HG03025 (cell line): Measurements from ENCODE around the gene C19orf44.
A peak's percentile ranks its signal among the peaks of the same experiment; 100 is the strongest.
"Not testable (repeated sequence)": the region's sequence is repeated elsewhere in the genome, so short reads cannot be mapped to it uniquely, and the experiment has no call there.

ENCODE experiments used
- ATAC-seq: cut with Tn5 transposase; IDR thresholded peaks from one replicate; pipeline ENCODE4 v1.9.1; 2021; ENCODE audit warnings: mild to moderate bottlenecking, moderate library complexity; ENCODE audit not compliant: unreplicated experiment, low FRiP score

Gene C19orf44

DNA sequence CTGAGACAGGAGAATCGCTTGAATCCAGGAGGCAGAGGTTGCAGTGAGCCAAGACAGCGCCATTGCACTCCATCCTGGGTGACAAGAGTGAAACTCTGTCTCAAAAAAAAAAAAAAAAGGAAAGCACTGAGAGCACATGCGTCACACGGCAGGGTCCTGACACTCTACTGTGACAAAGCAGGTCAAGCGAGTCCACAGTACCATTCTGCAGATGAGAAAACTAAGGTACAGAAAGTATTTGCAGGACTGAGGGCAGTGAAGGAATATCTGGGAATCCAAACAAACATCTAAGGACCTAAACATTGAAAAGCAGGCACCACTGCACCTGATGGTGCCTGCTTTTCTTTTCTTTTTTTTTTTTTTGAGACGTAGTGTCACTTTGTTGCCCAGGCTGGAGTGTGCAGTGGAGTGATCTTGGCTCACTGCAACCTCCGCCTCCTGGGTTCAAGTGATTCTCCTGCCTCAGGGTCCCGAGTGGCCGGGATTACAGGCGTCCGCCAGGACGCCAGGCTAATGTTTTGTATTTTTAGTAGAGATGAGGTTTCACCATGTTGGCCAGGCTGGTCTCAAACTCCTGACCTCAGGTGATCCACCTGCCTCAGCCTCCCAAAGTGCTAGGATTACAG, 29.3 kb upstream of the C19orf44 start:
- ATAC-seq, result not testable (repeated sequence)

DNA sequence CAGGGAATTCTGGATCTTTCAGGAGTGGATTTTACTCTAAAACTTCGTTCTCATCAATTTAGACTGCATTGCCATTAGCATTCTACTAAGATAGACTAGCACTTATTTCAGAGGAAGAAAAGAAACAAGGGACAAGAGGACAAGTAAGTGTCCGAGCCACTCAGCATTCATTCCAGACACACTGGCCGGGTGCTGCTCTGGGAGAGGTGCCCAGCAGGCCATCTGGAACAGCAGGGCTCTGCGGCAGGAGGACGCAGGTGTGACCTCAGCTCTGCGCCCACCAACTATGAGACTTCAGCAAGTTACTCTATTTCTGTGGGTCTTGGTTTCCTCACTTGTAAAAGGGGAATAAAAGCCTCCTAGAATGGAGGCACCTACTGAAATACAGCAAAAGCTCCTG, 28.6 kb upstream of the C19orf44 start:
- ATAC-seq, result no peak

DNA sequence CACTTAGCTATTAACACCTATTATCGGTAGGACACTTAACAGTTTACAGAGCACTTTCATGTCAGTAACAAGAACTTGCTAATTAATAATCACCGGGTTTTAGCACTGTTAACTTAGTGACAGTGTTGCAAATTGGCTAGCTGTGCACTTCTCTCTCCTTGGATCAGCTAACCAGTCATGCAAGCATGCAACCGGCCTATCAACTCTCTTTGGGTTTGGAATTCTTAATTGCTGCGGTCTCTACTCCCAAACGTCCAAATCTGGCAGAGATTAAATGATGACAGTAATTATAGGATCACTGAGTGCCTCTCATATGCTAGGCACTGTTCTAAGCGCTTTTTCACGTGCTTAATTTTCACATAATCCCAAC, 25.7 kb upstream of the C19orf44 start:
- no peak for ATAC-seq

DNA sequence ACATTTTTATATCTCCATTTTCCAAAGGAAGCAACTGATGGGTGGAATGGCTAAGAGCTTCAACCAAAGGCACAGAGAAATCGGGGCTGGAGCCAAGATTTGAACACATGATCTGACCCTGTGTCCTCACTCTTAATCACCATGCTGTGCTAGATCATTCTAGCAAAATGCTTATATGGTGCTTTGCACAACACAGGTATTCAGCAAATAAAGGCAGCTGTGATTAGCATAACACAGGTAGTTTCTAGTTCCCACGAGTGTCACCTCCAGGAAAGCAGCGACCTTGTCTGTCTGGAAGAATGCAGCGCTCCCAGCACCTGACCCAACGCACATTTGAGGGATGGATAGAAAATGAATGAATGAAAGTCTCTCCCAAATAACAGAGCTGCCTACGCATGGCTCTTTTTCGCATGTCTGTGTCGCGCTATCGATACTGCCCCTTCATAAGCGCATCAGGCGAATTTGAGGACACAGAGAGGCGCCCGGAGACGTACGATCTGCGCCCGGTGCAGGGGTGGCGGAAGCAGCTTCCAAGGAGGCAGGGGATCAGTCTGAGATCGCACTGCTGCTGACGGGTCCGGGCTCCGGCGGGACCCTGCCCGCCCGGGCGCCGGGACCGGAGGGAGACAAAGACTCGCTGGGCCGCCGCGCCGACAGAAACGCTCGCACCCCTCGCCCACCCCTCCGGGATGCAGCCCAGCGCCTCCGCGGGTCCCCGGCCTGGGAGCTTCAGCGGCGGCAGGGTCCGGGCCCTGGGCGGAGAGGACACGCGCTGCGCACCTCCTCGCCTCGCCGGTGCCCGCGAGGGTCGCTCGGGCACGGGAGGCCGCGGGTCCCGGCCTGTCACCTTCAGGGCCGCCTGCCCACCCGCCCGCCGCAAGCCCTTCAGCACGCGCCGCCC, 25.0 kb upstream of the C19orf44 start:
- peak; percentile 15 for ATAC-seq

DNA sequence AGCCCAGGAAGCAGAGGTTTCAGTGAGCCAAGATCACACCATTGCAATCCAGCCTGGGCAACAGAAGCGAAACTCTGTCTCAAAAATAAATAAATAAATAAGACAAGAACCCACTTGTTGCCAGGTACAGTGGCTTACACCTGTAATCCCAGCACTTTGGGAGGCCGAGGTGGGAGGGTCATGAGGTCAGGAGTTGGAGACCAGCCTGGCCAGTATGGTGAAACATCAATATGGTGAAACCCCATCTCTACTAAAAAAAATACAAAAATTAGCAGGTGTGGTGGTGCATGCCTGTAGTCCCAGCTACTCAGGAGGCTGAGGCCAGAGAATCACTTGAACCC, 23.7 kb upstream of the C19orf44 start:
- ATAC-seq, result not testable (repeated sequence)

DNA sequence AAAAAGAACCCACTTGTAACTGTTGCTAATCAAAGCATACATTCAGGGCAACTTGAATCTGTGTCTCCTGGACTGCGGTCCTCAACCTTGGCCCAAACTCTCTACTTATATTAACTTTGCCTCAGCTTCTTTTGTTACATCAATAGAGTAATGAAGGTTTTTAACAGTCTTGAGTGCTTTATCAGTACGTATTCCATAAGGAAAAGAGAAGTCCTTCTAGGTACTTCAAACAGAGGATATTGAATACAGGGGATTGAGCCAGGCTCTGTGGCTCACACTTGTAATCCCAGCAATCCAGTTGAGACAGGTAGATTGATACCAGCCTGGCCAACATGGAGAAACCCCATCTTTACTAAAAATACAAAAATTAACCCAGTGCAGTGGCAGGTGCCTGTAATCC, 23.2 kb upstream of the C19orf44 start:
- no peak for ATAC-seq

DNA sequence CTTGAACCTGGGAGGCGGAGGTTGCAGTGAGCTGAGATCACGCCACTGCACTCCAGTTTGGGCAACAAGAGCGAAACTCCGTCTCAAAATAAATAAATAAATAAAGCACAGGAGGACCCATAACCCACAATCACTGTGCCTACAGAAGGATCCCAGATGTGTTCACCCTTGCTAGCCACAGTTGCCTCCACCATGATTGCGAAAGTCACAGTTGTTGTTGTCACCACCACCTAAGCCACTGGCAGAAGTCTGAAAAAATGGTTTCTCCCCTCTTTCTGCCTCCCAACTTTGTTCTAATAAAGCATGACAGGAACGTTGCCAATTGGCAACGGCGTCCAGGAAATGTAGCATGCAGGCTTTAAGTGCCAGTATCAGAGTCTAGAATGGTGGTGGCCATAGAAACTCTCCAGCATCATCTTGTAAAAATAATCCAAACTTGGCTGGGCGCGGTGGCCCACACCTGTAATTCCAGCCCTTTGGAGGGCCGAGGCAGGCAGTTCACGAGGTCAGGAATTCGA, 22.3 kb upstream of the C19orf44 start:
- ATAC-seq, result no peak

DNA sequence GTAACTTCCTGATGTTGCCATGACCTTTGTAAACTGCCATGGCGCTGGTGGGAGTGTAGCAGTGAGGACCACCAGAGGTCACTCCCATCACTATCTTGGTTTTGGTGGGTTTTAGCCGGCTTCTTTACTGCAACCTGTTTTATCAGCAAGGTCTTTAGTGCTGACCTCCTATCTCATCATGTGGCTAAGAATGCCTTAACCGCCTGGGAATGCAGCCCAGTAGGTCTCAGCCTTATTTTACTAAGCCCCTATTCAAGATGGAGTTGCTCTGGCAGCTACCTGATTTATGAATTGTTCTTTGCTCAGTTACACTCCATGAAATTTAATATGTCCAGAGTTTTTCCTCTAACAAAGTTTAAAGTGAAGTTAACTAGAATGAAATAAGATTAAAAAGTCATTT, 19.8 kb upstream of the C19orf44 start:
- ATAC-seq, result no peak

DNA sequence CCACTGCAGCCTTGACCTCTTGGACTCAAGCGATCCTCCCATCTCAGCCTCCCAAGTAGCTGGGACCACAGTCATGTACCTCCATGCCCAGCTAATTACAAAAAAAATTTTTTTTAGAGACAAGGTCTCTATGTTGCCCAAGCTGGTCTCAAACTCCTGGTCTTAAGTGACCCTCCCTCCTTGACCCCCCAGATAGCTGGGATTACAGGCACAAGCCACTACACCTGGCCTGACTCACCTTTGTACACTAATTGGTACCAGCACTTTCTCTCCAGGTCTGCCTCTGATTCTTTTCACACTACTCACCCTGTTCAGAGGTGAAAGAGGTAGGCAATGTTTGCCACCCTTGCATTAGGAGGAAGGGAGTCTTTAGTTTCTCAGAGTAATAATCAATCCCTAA, 18.9 kb upstream of the C19orf44 start:
- no peak for ATAC-seq

DNA sequence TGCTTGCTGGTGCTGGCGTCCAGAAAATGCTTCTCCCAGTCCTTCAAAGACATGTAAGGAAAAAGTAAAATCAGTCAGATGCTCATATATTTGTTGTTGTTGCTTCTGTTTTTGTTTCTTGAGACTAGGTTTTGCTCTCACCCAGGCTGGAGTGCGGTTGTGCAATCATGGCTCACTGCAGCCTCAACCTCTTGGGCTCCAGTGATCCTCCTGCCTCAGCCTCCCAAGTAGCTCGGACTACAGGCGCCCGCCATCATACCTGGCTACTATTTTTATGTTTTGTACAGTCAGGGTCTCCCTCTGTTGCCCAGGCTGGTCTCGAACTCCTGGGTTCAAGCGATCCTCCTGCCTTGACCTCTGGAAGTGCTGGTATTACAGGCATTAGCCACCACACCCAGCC, 13.4 kb upstream of the C19orf44 start:
- ATAC-seq, result no peak

DNA sequence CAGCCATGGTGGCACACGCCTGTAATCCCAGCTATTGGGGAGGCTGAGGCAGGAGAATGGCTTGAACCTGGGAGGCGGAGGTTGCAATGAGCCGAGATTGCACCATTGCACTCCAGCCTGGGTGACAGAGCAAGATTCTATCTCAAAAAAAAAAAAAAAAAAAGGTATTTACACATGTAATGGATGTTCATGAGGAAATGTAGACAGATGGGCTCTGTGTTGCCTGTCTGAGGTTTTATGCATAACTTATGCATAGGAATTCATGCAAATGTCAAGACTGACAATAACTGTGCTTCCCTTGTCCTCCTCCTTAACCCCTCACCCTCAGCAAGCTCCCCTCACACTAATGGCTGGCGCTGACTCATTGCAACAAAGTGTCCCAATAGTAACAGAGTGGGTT, 9.7 kb upstream of the C19orf44 start:
- ATAC-seq, result not testable (repeated sequence)

DNA sequence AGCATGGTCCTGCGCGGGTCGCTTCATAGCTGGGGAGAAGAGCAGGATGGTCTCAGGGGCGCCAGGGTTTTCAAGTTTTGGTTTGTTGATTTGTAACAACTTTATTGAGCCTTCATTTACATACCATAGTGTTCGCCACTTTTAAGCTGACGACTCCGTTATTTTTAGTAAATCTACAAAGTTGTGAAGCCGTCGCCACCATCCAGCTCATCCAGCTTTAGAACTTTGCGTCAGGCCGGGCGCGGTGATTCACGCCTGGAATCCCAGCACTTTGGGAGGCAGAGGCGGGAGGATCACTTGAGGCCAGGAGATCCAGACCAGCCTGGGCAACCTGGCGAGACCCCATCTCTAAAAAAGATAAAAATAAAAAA, 404 bp downstream of the C19orf44 start:
- ATAC-seq, result no peak

DNA sequence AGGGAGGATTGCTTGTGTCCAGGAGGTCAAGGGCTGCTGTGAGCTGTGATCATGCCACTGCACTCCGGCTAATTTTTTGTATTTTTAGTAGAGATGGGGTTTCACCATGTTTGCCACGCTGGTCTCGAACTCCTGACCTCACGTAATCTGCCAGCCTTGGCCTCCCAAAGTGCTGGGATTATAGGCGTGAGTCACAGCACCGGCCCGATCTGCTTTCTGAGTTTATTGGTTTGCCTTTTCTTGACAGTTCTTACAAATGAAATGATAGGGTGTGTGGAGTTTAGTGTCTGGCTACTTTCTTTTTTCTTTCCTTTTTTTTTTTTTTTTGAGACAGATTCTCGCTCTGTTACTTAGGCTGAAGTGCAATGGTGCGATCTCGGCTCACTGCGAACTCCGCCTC, 848 bp downstream of the C19orf44 start:
- ATAC-seq, result no peak

DNA sequence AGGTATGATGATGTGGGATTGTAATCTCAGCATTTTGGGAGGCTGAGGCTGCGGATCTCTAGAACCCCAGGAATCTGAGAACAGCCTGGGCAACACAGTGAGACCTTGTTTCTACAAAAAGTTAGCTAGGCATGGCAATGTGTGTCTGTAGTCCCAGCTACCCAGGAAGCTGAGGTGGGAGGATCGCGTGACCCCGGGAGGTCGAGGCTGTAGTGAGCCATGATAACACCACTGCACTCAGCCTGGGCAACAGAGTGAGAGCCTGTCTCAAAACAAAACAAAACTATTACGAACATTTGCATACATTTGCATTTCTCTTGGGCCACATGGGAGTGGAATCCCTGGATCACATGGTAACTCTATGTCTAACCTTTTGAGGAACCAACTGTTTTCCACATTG, 1.6 kb downstream of the C19orf44 start:
- ATAC-seq, result no peak

DNA sequence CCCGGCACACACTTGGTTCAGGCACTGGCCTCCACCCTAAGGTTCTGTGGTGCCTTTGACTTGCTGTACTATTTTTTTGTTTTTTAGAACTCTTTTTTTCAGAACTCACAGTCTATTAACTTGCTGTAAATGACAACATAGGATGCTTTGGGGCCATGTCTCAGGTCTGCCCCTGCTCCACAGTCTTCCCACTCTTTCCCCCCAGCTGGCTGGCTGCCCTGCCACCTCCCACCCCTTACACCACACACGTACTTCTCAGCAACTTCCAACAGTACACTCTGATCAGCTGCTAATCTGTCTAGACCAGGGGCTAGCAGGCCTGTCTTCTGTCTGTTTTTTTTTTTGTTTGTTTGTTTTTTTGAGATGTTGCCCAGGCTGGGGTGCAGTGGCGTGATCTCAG, 8.1 kb downstream of the C19orf44 start:
- no peak for ATAC-seq

DNA sequence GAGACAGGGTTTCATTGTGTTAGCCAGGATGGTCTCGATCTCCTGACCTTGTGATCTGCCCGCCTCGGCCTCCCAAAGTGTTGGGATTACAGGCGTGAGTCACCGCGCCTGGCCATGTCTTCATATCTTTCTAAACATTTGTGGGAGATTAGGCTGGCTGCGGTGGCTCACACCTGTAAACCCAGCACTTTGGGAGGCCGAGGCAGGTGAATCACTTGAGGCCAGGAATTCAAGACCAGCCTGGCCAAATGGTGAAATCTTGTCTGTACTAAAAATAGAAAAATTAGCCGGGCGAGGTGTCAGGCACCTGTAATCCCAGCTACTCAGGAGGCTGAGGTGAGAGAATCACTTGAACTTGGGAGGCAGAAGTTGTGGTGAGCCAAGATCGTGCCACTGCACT, 10.0 kb downstream of the C19orf44 start:
- ATAC-seq, result not testable (repeated sequence)

DNA sequence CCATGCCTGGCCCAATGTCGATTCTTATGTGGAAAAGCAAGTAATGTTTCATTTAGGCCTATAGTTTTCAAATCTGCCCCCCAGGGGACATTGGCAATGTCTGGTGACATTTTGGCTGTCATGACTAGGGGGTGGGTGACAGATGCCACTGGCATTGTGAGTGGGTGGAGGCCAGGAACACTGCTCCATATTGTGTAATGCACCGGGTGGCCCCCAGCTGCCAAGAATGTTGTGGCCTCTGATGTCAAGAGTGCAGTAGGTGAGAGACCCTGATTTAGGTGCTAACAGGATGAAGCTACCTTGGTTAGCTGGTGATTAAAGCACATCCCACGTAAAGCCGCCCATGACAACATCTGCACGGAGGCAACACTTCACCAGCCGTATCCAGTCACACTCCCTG, 10.8 kb downstream of the C19orf44 start:
- ATAC-seq, result no peak

DNA sequence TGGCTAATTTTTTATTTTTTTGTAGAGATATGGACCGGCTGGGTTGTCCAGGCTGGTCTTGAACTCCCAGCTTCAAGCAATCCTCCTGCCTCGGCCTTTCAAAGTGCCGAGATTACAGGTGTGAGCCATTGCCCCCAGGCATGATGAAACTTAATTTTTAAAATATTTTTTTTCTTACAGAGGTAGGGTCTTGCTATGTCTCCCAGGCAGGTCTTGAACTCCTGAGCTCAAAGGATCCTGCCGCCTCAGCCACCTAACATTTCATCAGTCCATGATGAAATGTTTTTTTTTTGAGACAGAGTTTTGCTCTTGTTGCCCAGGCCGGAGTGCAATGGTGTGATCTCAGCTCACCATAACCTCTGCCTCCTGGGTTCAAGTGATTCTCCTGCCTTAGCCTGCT, 12.4 kb downstream of the C19orf44 start:
- ATAC-seq, result no peak

DNA sequence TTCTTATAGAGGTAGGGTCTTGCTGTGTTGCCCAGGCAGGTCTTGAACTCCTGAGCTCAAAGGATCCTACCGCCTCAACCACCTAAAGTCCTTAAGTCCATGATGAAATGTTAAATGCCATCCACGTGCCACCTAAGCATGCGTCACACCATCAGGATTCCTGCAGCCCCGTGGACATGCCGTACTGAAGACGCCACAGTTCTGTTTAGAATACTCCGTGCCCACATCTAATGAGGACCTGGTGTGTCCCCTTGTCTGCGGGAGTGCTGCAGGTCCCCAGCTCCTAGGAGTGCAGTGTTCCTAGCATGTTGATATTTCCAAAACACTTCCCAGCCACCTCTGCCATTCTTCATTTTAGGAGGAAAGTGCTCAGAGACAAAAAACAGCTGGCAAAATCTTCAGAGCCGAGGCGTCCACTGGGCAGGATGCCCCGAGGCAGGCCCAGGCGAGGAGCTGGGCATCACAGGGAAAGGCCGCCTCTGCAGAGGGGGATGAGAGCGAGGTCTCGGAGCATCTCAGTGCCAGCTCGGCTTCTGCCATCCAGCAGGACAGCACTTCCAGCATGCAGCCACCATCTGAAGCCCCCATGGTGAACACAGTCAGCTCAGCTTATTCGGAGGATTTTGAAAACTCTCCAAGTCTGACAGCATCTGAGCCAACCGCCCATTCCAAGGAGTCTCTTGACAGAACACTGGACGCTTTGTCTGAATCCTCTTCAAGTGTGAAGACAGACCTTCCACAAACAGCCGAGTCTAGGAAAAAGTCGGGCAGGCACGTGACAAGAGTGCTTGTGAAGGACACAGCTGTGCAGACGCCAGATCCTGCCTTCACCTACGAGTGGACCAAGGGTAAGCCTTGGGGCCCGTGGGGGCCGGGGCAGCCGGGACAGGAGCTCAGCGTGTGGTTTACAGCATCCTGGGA, 13.2 kb downstream of the C19orf44 start:
- ATAC-seq, result no peak

DNA sequence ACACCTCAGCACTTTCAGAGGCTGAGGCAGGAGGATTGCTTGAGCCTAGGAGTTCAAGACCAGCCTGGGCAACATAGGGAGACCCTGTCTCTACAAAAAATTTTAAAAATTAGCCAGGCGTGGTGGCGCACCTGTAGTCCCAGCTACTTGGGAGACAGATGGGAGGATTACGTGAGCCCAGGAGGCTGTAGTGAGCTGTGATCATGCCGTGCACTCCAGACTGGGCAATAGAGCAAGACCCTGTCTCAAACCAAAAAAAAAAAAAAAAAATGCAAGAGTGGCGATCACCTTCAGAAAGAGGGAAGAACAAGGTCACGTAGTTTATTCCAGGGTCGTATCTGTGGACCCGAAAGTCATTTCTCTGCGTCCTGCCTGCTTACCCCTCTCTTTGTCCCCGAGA, 16.4 kb downstream of the C19orf44 start:
- ATAC-seq, result not testable (repeated sequence)

DNA sequence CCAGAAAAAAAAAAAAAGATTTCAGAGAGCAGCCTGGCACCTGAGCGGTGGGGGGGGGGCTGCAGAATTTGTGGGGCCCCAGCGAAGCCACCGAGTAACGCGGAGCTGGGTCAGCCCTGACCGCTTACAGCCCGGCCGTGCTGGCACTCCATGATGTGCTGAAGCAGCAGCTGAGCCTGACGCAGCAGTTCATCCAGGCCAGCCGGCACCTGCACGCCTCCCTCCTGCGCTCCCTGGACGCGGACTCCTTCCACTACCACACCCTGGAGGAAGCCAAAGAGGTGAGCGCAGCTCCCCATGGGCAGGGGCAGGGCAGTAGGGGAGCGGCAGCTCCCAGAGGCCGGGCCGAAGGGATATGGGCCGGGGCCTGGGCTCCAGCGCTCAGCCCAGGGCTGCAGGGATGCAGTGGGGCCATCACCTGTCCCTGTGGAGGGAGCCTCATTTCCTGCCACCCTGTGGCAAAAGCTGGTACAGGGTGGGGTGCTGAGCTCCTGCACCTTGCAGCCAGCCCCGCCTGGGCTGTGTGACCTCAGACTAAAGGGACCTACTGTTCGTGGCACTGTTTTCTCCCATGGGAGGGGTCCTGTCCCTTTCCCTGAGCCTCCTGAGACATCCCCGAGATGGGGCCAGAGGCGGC, 18.3 kb downstream of the C19orf44 start:
- ATAC-seq, result no peak
